ENCODE measurements around the gene RSPRY1.
"Not testable (repeated sequence)": the region's sequence is repeated elsewhere in the genome, so short reads cannot be mapped to it uniquely, and the experiment has no call there.

The RSPRY1 gene

DNA sequence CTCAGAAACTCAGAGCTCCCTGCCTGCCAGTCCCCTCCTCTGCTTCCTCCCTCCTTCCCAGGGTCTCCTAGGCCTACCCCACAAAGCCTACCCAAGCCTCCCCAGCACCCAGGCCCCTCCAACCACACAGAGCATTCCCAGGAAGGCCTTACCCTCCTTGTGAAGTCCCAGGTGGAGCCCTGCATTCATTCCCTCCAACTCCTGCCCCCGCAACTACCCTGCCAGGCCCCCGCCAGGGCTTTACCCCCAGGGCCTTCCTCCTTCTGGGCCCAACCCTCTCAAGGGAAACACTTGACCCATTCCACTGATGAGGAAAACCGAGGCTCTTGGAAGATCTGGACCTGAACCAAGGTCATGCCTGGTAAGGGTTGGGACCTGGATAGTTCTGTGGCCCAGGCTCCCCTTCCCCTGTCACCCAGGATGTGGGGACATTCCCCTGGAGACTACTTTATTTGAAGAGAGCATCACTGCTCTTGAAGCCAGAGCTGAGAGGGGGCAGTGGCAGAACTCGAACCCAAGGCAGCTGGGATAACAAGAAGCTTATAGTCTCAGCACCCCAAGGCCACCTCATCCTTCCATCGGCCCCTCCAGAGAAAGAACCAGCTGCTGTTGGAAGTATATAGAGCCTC is 85.9 kb downstream of the RSPRY1 start:
- DNase-seq (ENCODE audit: low read depth): no peak

GRCh38 chr16:57273359-57273758 is 87.2 kb downstream of the RSPRY1 start:
- DNase-seq (ENCODE audit: low read depth): no peak

DNA sequence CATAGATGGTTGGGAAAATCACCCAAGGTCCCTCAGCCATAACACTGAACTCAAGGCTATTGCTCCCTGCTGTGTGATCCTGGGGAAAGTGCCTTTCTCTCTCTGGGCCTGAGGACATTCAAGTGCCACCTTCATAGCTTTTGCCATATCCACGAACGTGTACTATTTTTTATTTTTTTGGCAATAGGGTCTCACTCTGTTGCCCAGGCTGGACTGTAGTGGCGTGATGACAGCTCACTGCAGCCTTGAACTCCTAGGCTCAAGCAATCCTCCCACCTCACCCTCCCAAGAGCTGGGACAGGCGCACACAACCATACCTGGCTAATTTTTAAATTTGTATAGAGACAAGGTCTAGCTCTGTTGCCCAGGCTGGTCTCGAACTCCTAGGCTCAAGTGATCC is 87.7 kb downstream of the RSPRY1 start:
- no peak for DNase-seq (ENCODE audit: low read depth)

DNA sequence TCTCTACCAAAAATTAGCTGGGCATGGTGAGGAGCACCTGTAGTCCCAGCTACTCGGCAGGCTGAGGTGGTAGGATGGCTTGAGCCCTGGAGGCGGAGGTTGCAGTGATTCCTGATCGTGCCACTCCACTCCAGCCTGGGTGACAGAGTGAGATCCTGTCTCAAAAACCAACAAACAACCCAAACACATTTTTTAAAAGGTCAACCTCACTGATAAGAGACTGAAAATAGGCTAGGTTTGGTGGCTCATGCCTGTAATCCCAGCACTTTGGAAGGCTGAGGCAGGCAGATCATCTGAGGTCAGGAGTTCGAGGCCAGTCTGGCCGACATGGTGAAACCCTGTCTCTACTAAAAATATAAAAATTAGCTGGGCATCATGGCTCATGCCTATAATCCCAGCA is 89.8 kb downstream of the RSPRY1 start:
- not testable (repeated sequence) for DNase-seq (ENCODE audit: low read depth)

DNA sequence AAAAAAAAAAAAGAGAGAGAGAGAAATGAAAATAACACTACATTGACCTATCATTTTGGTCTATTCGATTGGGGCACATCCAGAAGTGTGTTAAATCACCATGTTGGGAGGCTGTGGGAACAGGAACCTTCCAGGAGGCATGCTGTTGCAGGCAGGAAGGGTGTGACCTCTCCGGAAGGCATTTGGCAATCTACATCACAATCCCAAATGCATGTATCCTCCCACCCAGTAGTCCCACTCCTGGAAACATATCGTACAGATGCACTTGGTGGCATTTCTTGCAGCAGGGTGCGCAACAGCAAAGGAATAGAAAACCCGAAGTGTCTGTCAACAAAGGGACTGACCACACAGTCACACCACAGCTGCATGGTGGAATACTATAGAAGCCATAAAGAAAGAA is 90.5 kb downstream of the RSPRY1 start:
- no peak for DNase-seq (ENCODE audit: low read depth)

- no peak for DNase-seq (ENCODE audit: low read depth)
Observed at GRCh38 chr16:57277586-57277985, 91.5 kb downstream of the RSPRY1 start.

DNA sequence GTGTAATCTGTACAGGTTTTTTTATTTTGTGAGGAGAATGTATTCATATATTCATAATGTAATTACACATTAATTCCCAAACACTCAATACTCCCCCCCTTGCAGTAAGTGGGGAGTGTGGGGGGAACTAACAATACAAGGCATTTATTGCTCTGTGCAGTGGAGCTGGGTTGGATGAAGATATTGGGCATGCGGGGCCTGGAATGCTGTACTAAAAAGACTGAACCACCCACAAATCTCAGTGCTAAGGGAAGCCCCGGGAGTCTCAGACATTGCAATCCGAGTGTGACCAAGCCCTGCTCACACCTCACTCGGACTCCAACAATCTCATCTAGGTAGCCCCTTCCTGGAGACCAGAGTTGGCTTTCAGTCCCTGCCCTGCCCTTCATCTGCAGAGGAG is 92.4 kb downstream of the RSPRY1 start:
- no peak for DNase-seq (ENCODE audit: low read depth)

- no peak for DNase-seq (ENCODE audit: low read depth)
Observed at GRCh38 chr16:57279780-57280638, 93.9 kb downstream of the RSPRY1 start.

- no peak for DNase-seq (ENCODE audit: low read depth)
Observed at GRCh38 chr16:57281791-57282190, 95.7 kb downstream of the RSPRY1 start.

DNA sequence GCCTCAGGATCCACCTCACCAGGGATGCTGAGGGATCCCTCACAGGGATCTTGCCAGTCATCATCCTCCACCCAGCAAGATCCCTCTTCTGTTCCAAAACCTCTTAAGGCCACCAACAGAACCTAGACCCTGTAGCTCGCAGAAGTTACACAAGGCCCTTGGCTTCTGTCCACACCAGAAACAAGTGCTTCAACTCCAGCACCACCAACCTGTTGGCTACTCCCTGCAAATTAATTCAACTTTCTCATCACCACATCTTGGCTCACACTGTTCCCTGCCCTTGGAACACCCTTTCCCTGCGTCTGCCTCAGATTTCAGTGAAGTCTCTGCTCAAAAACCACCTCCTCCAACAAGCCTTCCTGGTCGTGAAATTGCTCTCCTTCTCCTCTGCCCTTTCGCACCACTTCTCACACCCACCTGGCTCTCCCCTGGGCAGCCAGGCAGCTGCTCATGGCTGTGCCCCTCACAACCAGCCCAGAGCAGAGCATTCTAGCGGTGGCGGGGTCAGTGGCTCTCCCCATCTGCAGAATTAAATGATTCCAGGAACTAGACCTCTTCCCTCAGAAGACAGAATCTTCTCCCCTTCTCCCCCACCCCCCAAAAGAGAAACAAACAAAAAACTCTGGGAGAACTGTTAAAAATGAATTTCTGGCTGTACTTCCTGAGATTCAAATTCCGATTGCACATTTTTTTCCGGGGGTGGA is 96.5 kb downstream of the RSPRY1 start:
- no peak for DNase-seq (ENCODE audit: low read depth)

DNA sequence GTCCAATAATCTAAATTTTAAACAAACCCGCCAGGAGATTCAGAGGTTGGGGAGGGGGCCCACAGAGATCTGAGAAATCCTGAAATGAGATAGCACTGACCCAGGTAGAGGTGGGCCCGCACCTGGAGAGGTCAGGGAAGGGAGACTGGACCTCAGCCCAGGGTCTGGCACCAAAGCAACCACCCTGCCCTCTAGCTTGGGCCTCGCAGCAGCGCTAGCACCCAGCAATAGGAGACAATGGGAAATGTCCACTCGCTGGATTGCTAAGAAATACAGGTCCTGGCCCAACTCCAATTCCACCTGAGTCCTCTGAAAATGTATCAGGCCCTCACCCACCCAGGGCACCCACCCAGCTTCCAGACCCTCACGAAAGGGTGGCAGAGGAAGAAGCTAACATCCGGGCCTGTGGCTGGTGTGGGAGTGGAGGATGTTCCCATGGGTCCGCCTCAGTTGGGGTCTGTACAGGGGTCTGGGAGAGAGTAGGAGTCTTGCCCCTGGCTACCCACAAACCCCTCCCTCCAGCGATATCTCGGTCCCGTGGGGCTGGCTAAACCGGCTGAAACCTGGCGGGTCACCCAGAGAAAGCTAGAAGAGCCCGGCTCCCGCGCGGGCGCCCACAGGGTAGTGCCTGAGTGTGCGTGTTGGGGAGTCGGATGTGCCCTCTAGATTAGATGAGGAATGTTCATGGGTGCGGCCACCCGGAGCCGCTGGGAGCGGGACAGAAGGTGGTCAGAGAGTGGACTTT is 97.3 kb downstream of the RSPRY1 start:
- DNase-seq (ENCODE audit: low read depth): no peak

DNA sequence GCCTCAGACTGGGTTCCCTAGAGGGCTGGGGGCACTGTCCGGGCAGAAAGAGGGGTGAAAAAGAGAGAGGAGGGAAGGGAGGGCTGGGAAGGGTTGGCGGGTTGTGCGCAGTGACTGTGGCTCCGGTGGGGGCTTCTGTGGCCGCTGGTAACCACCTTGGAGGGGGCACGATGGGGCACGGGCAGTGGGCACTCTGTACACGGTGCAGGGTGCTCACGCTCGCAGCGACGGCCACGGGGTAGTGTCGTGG is 97.8 kb downstream of the RSPRY1 start:
- no peak for DNase-seq (ENCODE audit: low read depth)

DNA sequence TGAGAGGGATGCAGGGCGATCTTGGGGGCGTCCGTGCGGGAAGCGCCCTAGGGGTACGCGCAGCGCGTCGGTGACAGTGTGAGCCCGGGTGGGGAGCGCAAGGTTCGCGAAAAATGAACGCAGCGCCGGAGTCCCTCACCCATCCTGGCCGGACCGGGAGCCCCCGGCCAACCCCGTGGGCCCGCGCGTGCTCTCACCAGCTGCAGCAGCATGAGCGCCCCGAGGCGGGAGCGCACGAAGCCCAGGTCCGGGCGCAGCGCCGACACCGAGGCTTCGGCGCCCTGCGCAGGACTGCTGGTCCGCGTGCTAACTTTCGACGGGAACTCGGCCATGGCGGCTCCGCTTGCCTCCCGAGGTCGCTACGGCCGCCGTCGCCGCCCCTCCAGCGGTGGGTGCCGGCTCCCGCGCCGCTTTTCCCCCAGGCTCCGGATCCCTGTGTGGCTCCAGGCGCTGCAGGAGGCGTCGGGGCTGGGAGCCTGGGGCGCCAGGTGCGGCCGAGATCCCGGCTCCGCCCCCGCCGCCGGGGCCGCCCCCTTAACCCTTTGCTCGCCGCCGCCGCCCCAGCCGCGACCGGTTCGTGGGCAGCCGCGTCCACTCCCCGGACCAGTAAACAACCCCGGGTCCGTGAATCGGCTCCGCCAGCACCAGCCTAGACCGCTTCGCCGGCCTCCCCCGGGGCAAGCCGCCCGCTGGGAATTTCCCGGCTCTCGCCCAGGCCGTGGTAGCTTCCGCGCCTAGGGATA is 98.3 kb downstream of the RSPRY1 start, which contains the start of gene PLLP:
Gene PLLP, minus strand, starts transcription at position 464 of the 743 bp plus-strand sequence. Its CDS starts 132 bp downstream, at position 332.
- no peak for DNase-seq (ENCODE audit: low read depth)

- DNase-seq (ENCODE audit: low read depth): no peak
Observed at GRCh38 chr16:57284952-57285363, 98.8 kb downstream of the RSPRY1 start.

- DNase-seq (ENCODE audit: low read depth): no peak
Observed at GRCh38 chr16:57285379-57285778, 99.2 kb downstream of the RSPRY1 start.

- no peak for DNase-seq (ENCODE audit: low read depth)
Observed at GRCh38 chr16:57289391-57290257, 103.5 kb downstream of the RSPRY1 start.

Measured in stimulated activated CD8-positive, alpha-beta memory T cell treated with anti-CD3 and anti-CD28 coated beads, Interleukin-12 subunit alpha, Interleukin-12 subunit beta, amount 100 ng/mL, for 1 hour (primary cell).